IMR-90 (cell line): ENCODE data around the gene NEXMIF.

ENCODE experiments used
- BHLHE40 ChIP-seq: fragments of 150-350 bp; IDR thresholded peaks from 2 replicates; pipeline ENCODE4 v1.6.1; 2016; ENCODE audit warnings: mild to moderate bottlenecking, low read depth, low read length
- CEBPB ChIP-seq: IDR thresholded peaks from 2 replicates; pipeline ENCODE4 v1.6.1; 2012; ENCODE audit warnings: low read depth, low read length, improper control_type of control experiment
- CTCF ChIP-seq: conservative IDR thresholded peaks from 2 replicates; pipeline ENCODE4 v1.5.1; 2012; ENCODE audit warnings: mild to moderate bottlenecking, low read depth, low read length, improper control_type of control experiment
- FOS ChIP-seq: fragments of 150-350 bp; IDR thresholded peaks from 2 replicates; pipeline ENCODE4 v1.6.1; 2016; ENCODE audit warnings: low read depth, low read length
- MAFK ChIP-seq: IDR thresholded peaks from 2 replicates; pipeline ENCODE4 v1.6.1; 2012; ENCODE audit warnings: low read depth, low read length, improper control_type of control experiment
- MXI1 ChIP-seq: IDR thresholded peaks from 2 replicates; pipeline ENCODE4 v1.6.1; 2012; ENCODE audit warnings: low read depth, mild to moderate bottlenecking, low read length, moderate library complexity, borderline replicate concordance
- POLR2A ChIP-seq: IDR thresholded peaks from 2 replicates; pipeline ENCODE4 v1.6.1; 2012; ENCODE audit warnings: mild to moderate bottlenecking, low read depth, low read length
- RAD21 ChIP-seq: IDR thresholded peaks from 2 replicates; pipeline ENCODE4 v1.6.1; 2012; ENCODE audit warnings: low read length, improper control_type of control experiment
- RCOR1 ChIP-seq: IDR thresholded peaks from 2 replicates; pipeline ENCODE4 v1.6.1; 2012; ENCODE audit warnings: mild to moderate bottlenecking, low read length, improper control_type of control experiment; ENCODE audit not compliant: insufficient replicate concordance
- RFX5 ChIP-seq: IDR thresholded peaks from 2 replicates; pipeline ENCODE4 v1.8.0; 2012; ENCODE audit warnings: low read depth, mild to moderate bottlenecking, low read length, moderate library complexity
- SMC3 ChIP-seq: fragments of 150-350 bp; IDR thresholded peaks from 2 replicates; pipeline ENCODE4 v1.6.1; 2016; ENCODE audit warnings: low read depth, mild to moderate bottlenecking, antibody characterized with exemption, low read length, moderate library complexity

GRCh38 chrX:74705269-74705668 lies 220.0 kb downstream of the NEXMIF start:
- TF ChIP-seq MAFK: no peak
- TF ChIP-seq SMC3: no peak
- TF ChIP-seq BHLHE40: no peak
- TF ChIP-seq CTCF: no peak
- no peak for TF ChIP-seq CEBPB
- no peak for TF ChIP-seq RFX5
- TF ChIP-seq POLR2A: no peak
- TF ChIP-seq RCOR1: no peak
- no peak for TF ChIP-seq RAD21
- no peak for TF ChIP-seq MXI1
- TF ChIP-seq FOS: no peak
